HG03139 (cell line): ENCODE measurements around the gene MED16.
"Not testable (repeated sequence)": the region's sequence is repeated elsewhere in the genome, so short reads cannot be mapped to it uniquely, and the experiment has no call there.

ENCODE experiments used
- ATAC-seq: cut with Tn5 transposase; IDR thresholded peaks from one replicate; pipeline ENCODE4 v1.9.1; 2021; ENCODE audit not compliant: unreplicated experiment

Gene MED16

GRCh38 chr19:840519-841206 lies 52.3 kb downstream of the MED16 start, which contains the start of gene PRTN3:
Gene PRTN3 (plus strand): TSS chr19:840999. CDS start chr19:841009, 10 bp downstream.
- no peak for ATAC-seq

- ATAC-seq = no peak
Measured at GRCh38 chr19:835210-835810, 57.7 kb downstream of the MED16 start.

GRCh38 chr19:834216-834615 lies 58.8 kb downstream of the MED16 start:
- no peak for ATAC-seq

- no peak for ATAC-seq
Measured at GRCh38 chr19:831407-832369, 61.3 kb downstream of the MED16 start.

GRCh38 chr19:829129-829758 lies 63.7 kb downstream of the MED16 start:
- no peak for ATAC-seq

- no peak for ATAC-seq
Measured at GRCh38 chr19:827710-828321, 65.2 kb downstream of the MED16 start, which contains the start of gene AZU1. Gene AZU1 (plus strand): TSS chr19:827837. CDS start chr19:827847, 10 bp downstream.

- no peak for ATAC-seq
Measured at GRCh38 chr19:827314-827709, 65.7 kb downstream of the MED16 start.

- no peak for ATAC-seq
Measured at GRCh38 chr19:825897-826644, 66.9 kb downstream of the MED16 start.

- ATAC-seq = no peak
Measured at GRCh38 chr19:824885-825284, 68.1 kb downstream of the MED16 start.

GRCh38 chr19:823565-824121 lies 69.3 kb downstream of the MED16 start:
- ATAC-seq = no peak

- no peak for ATAC-seq
Measured at GRCh38 chr19:821825-822503, 71.0 kb downstream of the MED16 start, which contains the start of gene PLPPR3. Gene PLPPR3 (minus strand): TSS chr19:821955. CDS start chr19:821559, 396 bp downstream.

GRCh38 chr19:821231-821824 lies 71.7 kb downstream of the MED16 start:
- no peak for ATAC-seq

GRCh38 chr19:820212-820611 lies 72.8 kb downstream of the MED16 start:
- ATAC-seq = not testable (repeated sequence)
